Liver (tissue), 9 donors: ENCODE results near the gene GNAT2. TPM values are rescaled to one million over a fixed set of nuclear protein-coding genes. Genes with fewer than 3 reads are reported as not detected.

Experiments used
- DNase-seq: peaks from one replicate; pipeline ENCODE4 v3.0.0-alpha.2; 2017; ENCODE audit warnings: low spot score
- H3K27ac ChIP-seq, 2 donors: one replicate each; pipeline ENCODE4 v1.7.0; 2013; ENCODE audit warnings: inconsistent platforms in 2 of 2, low read length in 2 of 2, control low read depth in 1 of 2, low read depth in 1 of 2, mild to moderate bottlenecking in 1 of 2
- H3K27me3 ChIP-seq, 4 donors: one replicate each; pipeline versions ENCODE4 v1.6.1 to v1.7.0; 2013; ENCODE audit warnings: low read length in 3 of 4, inconsistent platforms in 1 of 4, mild to moderate bottlenecking in 1 of 4, moderate library complexity in 1 of 4; ENCODE audit not compliant: control insufficient read depth in 4 of 4, insufficient read depth in 4 of 4
- H3K36me3 ChIP-seq, 4 donors: one replicate each; pipeline versions ENCODE4 v1.6.1 to v1.7.0; 2013; ENCODE audit warnings: low read length in 3 of 4, mild to moderate bottlenecking in 3 of 4, low read depth in 1 of 4, moderate library complexity in 1 of 4; ENCODE audit not compliant: control insufficient read depth in 4 of 4, insufficient read depth in 3 of 4
- H3K4me1 ChIP-seq, 4 donors: one replicate each; pipeline versions ENCODE4 v1.6.1 to v1.7.0; 2013; ENCODE audit warnings: low read length in 3 of 4, mild to moderate bottlenecking in 3 of 4, moderate library complexity in 1 of 4; ENCODE audit not compliant: control insufficient read depth in 4 of 4, insufficient read depth in 4 of 4
- H3K4me3 ChIP-seq, 3 donors: one replicate each; pipeline versions ENCODE4 v1.6.1 to v1.7.0; 2013; ENCODE audit warnings: low read length in 3 of 3, control low read depth in 1 of 3, low read depth in 1 of 3, mild to moderate bottlenecking in 1 of 3
- H3K9ac ChIP-seq, 2 donors: one replicate each; pipeline ENCODE4 v1.7.0; 2013; ENCODE audit warnings: low read length in 2 of 2, mild to moderate bottlenecking in 2 of 2, moderate library complexity in 2 of 2, control low read depth in 1 of 2, low read depth in 1 of 2
- H3K9me3 ChIP-seq, 4 donors: one replicate each; pipeline versions ENCODE4 v1.6.1 to v1.7.0; 2013; ENCODE audit warnings: low read length in 3 of 4; ENCODE audit not compliant: control insufficient read depth in 4 of 4
- EGR1 ChIP-seq, 2 donors: IDR thresholded peaks; 2 replicates each; pipeline ENCODE4 v1.6.1; 2016 to 2018; ENCODE audit warnings: antibody characterized with exemption in 2 of 2, low read depth in 2 of 2
- FOXA1 ChIP-seq: IDR thresholded peaks from 2 replicates; pipeline ENCODE4 v1.6.1; 2016; ENCODE audit warnings: antibody characterized with exemption
- FOXA2 ChIP-seq: IDR thresholded peaks from 2 replicates; pipeline ENCODE4 v1.6.1; 2016; ENCODE audit warnings: antibody characterized with exemption
- GABPA ChIP-seq, 2 donors: IDR thresholded peaks in 1 of 2; conservative IDR thresholded peaks in 1 of 2; 2 replicates each; pipeline ENCODE4 v1.6.1; 2016; ENCODE audit warnings: antibody characterized with exemption in 2 of 2, mild to moderate bottlenecking in 1 of 2, moderate library complexity in 1 of 2
- HNF4A ChIP-seq, 2 donors: conservative IDR thresholded peaks; 2 replicates each; pipeline ENCODE4 v1.6.1; 2016; ENCODE audit warnings: antibody characterized with exemption in 2 of 2, mild to moderate bottlenecking in 2 of 2
- HNF4G ChIP-seq: IDR thresholded peaks from 2 replicates; pipeline ENCODE4 v1.6.1; 2016; ENCODE audit warnings: antibody characterized with exemption
- JUND ChIP-seq, 2 donors: IDR thresholded peaks; 2 replicates each; pipeline ENCODE4 v1.6.1; 2016; ENCODE audit warnings: antibody characterized with exemption in 2 of 2
- NR2F2 ChIP-seq: IDR thresholded peaks from 2 replicates; pipeline ENCODE4 v1.6.1; 2016; ENCODE audit warnings: antibody characterized with exemption
- RAD21 ChIP-seq, 2 donors: IDR thresholded peaks; 2 replicates each; pipeline ENCODE4 v1.6.1; 2016; ENCODE audit warnings: antibody characterized with exemption in 2 of 2, mild to moderate bottlenecking in 2 of 2
- RXRA ChIP-seq, 2 donors: IDR thresholded peaks; 2 replicates each; pipeline ENCODE4 v1.6.1; 2017 to 2018; ENCODE audit warnings: antibody characterized with exemption in 2 of 2, mild to moderate bottlenecking in 1 of 2
- SP1 ChIP-seq: IDR thresholded peaks from 2 replicates; pipeline ENCODE4 v1.6.1; 2018; ENCODE audit warnings: antibody characterized with exemption, mild to moderate bottlenecking
- TAF1 ChIP-seq: conservative IDR thresholded peaks from 2 replicates; pipeline ENCODE4 v1.6.1; 2016; ENCODE audit warnings: antibody characterized with exemption, mild to moderate bottlenecking
- YY1 ChIP-seq: IDR thresholded peaks from 2 replicates; pipeline ENCODE4 v1.6.1; 2016; ENCODE audit warnings: antibody characterized with exemption, mild to moderate bottlenecking
- WGBS: extraction: QIAGEN DNeasy Blood & Tissue Kit; methylation state at CpG from one replicate; pipeline ENCODE4 v1.1.7; 2013; 5-methylcytosine and 5-hydroxymethylcytosine counted together
- polyA plus RNA-seq, 2 donors: library from polyadenylated mRNA; stranded (reverse) in 1 of 2; unstranded in 1 of 2; fragments of 200-250 nt in 1 of 2; fragments of >200 nt in 1 of 2; fragmentation: Nextera tagmentation in 1 of 2; extraction: Ambion mirVana in 1 of 2; gene quantifications; one replicate each; pipeline versions ENCODE4 v1.2.1 to v1.2.3, GENCODE V29; 2013 to 2015
- total RNA-seq, 2 donors: library from RNA; depleted of rRNA; stranded (reverse); fragments of >200 nt; gene quantifications; one replicate each; pipeline ENCODE4 v1.2.3, GENCODE V29; 2014
- TF ChIP-seq, protein P1 (sequence below): fragments of 150-350 bp; IDR thresholded peaks from 2 replicates; pipeline ENCODE4 v1.5.1; 2017; ENCODE audit warnings: improper control_type of control experiment, low read depth, low read length; ENCODE audit not compliant: missing input control
- TF ChIP-seq, protein P2 (sequence below): IDR thresholded peaks from 2 replicates; pipeline ENCODE4 v1.6.1; 2016; ENCODE audit warnings: antibody characterized with exemption
- TF ChIP-seq, protein P3 (sequence below): IDR thresholded peaks from 2 replicates; pipeline ENCODE4 v1.6.1; 2016; ENCODE audit warnings: antibody characterized with exemption, mild to moderate bottlenecking
- TF ChIP-seq, protein P4 (sequence below): IDR thresholded peaks from 2 replicates; pipeline ENCODE4 v1.6.1; 2016; ENCODE audit warnings: antibody characterized with exemption
- TF ChIP-seq, protein P5 (sequence below): IDR thresholded peaks from 2 replicates; pipeline ENCODE4 v1.6.1; 2016; ENCODE audit warnings: antibody characterized with exemption
- donor health status: healthy.
- donor health status: healthy.
- donor health status: healthy.
- donor health status: healthy.
- donor health status: healthy.

The GNAT2 gene
- total and polyA plus RNA-seq, 4 donors, result 0.09 to 0.17 (median 0.17) TPM; not detected in 1

DNA sequence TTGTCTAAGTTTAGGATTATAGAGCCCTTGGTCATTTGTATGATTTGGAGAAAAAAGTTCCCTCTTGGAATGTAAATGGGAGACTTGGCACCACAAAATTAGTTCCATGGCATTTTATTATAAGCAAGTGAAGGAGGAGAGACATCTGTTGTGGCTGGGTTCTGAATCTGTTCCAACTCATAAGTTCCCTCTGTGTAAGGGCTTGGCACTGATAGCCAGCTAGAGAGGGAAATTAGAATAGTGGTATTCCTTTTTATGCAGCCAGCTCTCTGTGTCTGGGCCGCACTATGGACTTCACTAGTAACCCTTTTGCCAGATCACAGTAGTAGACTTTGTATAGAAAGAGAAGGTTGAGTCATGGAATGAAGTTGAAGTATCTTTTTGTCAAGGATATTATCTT lies 39.9 kb downstream of the GNAT2 start:
- no peak for DNase-seq
- Histone ChIP-seq H3K4me3 (no peak overlapping the region), H3K27ac (no peak overlapping the region), H3K27me3 (no peaks in the 10 kb centered on the region), H3K4me1 (peaks cover 0 to 2% (median 0%) of the 10 kb centered on the region in 4 donors), H3K36me3 (peaks cover 1 to 28% (median 18%) of the 10 kb centered on the region in 4 donors), H3K9ac (no peak overlapping the region), H3K9me3 (no peaks in the 10 kb centered on the region)
- TF ChIP-seq JUND (IDR thresholded peaks at IDR 0.05) (no peak), HNF4A (conservative IDR thresholded peaks at IDR 0.05) (no peak), EGR1 (IDR thresholded peaks at IDR 0.05; ENCODE audit: low read depth in 2 of 2) (no peak), HNF4G (no peak), NR2F2 (no peak), RAD21 (IDR thresholded peaks at IDR 0.05) (no peak)
- TF ChIP-seq, protein P1, sequence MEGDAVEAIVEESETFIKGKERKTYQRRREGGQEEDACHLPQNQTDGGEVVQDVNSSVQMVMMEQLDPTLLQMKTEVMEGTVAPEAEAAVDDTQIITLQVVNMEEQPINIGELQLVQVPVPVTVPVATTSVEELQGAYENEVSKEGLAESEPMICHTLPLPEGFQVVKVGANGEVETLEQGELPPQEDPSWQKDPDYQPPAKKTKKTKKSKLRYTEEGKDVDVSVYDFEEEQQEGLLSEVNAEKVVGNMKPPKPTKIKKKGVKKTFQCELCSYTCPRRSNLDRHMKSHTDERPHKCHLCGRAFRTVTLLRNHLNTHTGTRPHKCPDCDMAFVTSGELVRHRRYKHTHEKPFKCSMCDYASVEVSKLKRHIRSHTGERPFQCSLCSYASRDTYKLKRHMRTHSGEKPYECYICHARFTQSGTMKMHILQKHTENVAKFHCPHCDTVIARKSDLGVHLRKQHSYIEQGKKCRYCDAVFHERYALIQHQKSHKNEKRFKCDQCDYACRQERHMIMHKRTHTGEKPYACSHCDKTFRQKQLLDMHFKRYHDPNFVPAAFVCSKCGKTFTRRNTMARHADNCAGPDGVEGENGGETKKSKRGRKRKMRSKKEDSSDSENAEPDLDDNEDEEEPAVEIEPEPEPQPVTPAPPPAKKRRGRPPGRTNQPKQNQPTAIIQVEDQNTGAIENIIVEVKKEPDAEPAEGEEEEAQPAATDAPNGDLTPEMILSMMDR, result no peak
- 94% methylated on average over 1 of the region's 1 CpG for WGBS

DNA sequence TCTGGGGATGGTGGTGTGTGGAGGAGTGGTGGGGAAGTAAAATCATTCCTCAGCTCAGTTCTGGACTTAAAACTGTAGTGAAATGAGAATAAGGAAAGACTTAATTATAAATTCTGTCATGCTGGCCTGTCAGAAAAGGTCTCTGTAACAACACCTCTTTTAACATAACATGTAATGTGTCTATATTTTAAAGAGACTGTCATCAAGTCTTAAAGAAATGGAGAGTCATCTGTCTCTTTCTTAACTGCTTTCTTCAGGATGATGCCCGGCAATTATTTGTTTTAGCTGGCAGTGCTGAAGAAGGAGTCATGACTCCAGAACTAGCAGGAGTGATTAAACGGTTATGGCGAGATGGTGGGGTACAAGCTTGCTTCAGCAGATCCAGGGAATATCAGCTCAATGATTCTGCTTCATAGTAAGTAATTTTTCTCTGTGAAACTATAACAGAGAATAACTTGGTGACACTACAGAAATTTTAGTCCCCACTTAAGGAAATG lies 40.4 kb downstream of the GNAT2 start:
- DNase-seq, result no peak
- no peak overlapping the region for H3K27ac ChIP-seq
- no peaks in the 10 kb centered on the region for H3K27me3 ChIP-seq
- no peaks in the 10 kb centered on the region for H3K9me3 ChIP-seq
- no peak overlapping the region for H3K9ac ChIP-seq
- H3K4me1 ChIP-seq, result no peaks in the 10 kb centered on the region
- TF ChIP-seq, protein P2, sequence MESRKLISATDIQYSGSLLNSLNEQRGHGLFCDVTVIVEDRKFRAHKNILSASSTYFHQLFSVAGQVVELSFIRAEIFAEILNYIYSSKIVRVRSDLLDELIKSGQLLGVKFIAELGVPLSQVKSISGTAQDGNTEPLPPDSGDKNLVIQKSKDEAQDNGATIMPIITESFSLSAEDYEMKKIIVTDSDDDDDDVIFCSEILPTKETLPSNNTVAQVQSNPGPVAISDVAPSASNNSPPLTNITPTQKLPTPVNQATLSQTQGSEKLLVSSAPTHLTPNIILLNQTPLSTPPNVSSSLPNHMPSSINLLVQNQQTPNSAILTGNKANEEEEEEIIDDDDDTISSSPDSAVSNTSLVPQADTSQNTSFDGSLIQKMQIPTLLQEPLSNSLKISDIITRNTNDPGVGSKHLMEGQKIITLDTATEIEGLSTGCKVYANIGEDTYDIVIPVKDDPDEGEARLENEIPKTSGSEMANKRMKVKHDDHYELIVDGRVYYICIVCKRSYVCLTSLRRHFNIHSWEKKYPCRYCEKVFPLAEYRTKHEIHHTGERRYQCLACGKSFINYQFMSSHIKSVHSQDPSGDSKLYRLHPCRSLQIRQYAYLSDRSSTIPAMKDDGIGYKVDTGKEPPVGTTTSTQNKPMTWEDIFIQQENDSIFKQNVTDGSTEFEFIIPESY, result no peak
- no peak for TF ChIP-seq JUND (IDR thresholded peaks at IDR 0.05)
- no peak for TF ChIP-seq YY1
- TF ChIP-seq FOXA1, result no peak
- TF ChIP-seq SP1, result no peak
- no peak for TF ChIP-seq FOXA2
- TF ChIP-seq, protein P3, sequence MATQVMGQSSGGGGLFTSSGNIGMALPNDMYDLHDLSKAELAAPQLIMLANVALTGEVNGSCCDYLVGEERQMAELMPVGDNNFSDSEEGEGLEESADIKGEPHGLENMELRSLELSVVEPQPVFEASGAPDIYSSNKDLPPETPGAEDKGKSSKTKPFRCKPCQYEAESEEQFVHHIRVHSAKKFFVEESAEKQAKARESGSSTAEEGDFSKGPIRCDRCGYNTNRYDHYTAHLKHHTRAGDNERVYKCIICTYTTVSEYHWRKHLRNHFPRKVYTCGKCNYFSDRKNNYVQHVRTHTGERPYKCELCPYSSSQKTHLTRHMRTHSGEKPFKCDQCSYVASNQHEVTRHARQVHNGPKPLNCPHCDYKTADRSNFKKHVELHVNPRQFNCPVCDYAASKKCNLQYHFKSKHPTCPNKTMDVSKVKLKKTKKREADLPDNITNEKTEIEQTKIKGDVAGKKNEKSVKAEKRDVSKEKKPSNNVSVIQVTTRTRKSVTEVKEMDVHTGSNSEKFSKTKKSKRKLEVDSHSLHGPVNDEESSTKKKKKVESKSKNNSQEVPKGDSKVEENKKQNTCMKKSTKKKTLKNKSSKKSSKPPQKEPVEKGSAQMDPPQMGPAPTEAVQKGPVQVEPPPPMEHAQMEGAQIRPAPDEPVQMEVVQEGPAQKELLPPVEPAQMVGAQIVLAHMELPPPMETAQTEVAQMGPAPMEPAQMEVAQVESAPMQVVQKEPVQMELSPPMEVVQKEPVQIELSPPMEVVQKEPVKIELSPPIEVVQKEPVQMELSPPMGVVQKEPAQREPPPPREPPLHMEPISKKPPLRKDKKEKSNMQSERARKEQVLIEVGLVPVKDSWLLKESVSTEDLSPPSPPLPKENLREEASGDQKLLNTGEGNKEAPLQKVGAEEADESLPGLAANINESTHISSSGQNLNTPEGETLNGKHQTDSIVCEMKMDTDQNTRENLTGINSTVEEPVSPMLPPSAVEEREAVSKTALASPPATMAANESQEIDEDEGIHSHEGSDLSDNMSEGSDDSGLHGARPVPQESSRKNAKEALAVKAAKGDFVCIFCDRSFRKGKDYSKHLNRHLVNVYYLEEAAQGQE, result no peak
- no peak for TF ChIP-seq RAD21 (IDR thresholded peaks at IDR 0.05)
- TF ChIP-seq, protein P4, sequence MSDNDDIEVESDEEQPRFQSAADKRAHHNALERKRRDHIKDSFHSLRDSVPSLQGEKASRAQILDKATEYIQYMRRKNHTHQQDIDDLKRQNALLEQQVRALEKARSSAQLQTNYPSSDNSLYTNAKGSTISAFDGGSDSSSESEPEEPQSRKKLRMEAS, result no peak
- TF ChIP-seq TAF1, result no peak
- TF ChIP-seq EGR1 (IDR thresholded peaks at IDR 0.05; ENCODE audit: low read depth in 2 of 2), result no peak
- no peak for TF ChIP-seq NR2F2
- no peak for TF ChIP-seq GABPA (IDR thresholded peaks at IDR 0.05 in 1 of 2, conservative IDR thresholded peaks at IDR 0.05 in 1 of 2)
- TF ChIP-seq, protein P1, result no peak
- TF ChIP-seq, protein P5, sequence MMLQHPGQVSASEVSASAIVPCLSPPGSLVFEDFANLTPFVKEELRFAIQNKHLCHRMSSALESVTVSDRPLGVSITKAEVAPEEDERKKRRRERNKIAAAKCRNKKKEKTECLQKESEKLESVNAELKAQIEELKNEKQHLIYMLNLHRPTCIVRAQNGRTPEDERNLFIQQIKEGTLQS, result no peak
- TF ChIP-seq HNF4G, result no peak
- no peak for TF ChIP-seq RXRA (IDR thresholded peaks at IDR 0.05)
- 92% methylated on average over 3 of the region's 3 CpGs for WGBS
- peaks cover 1 to 27% (median 18%) of the 10 kb centered on the region in 4 donors for H3K36me3 ChIP-seq
- no peak overlapping the region for H3K4me3 ChIP-seq
